Thymus (tissue), 11 donors: Measurements from ENCODE around the gene NSD1. TPM values are rescaled to one million over a fixed set of nuclear protein-coding genes. Genes with fewer than 3 reads are reported as not detected.
"Not testable (repeated sequence)": the region's sequence is repeated elsewhere in the genome, so short reads cannot be mapped to it uniquely, and the experiment has no call there.

ENCODE experiments used
- DNase-seq, 9 donors: peaks; one replicate each; pipeline ENCODE4 v3.0.0-alpha.2; 2013; ENCODE audit warnings: low spot score in 9 of 9, low read depth in 6 of 9, missing footprints in 1 of 9
- H3K27ac ChIP-seq, 2 donors: one replicate each; pipeline ENCODE4 v1.5.1; 2013; ENCODE audit warnings: control low read depth in 1 of 2, low read depth in 1 of 2, low read length in 1 of 2, mild to moderate bottlenecking in 1 of 2, moderate library complexity in 1 of 2
- H3K27me3 ChIP-seq, 2 donors: one replicate each; pipeline ENCODE4 v1.5.1; 2013; ENCODE audit warnings: low read length in 1 of 2; ENCODE audit not compliant: control insufficient read depth in 2 of 2, insufficient read depth in 1 of 2
- H3K36me3 ChIP-seq, 2 donors: one replicate each; pipeline ENCODE4 v1.5.1; 2013; ENCODE audit warnings: low read length in 1 of 2, mild to moderate bottlenecking in 1 of 2, moderate library complexity in 1 of 2; ENCODE audit not compliant: control insufficient read depth in 2 of 2, insufficient read depth in 2 of 2
- H3K4me1 ChIP-seq, 2 donors: one replicate each; pipeline ENCODE4 v1.5.1; 2013; ENCODE audit warnings: low read length in 2 of 2; ENCODE audit not compliant: control insufficient read depth in 2 of 2, insufficient read depth in 2 of 2
- H3K4me3 ChIP-seq, 2 donors: one replicate each; pipeline ENCODE4 v1.5.1; 2013; ENCODE audit warnings: low read length in 2 of 2, control low read depth in 1 of 2, mild to moderate bottlenecking in 1 of 2
- H3K9me3 ChIP-seq, 2 donors: one replicate each; pipeline ENCODE4 v1.5.1; 2013; ENCODE audit warnings: low read length in 1 of 2, mild to moderate bottlenecking in 1 of 2; ENCODE audit not compliant: control insufficient read depth in 2 of 2, insufficient read depth in 1 of 2
- WGBS: extraction: QIAGEN DNeasy Blood & Tissue Kit; methylation state at CpG from one replicate; pipeline ENCODE4 v1.1.7; 2013; 5-methylcytosine and 5-hydroxymethylcytosine counted together
- polyA plus RNA-seq: library from polyadenylated mRNA; stranded (reverse); fragments of 200-250 nt; gene quantifications from one replicate; pipeline ENCODE4 v1.2.3, GENCODE V29; 2013
- total RNA-seq: library from RNA; stranded (reverse); fragments of 120-200 nt; gene quantifications from one replicate; pipeline ENCODE4 v1.2.4, GENCODE V29; 2013
- donor health status: healthy.

NSD1 gene
- total and polyA plus RNA-seq, 2 donors, result 10.9 to 34.1 TPM

DNA sequence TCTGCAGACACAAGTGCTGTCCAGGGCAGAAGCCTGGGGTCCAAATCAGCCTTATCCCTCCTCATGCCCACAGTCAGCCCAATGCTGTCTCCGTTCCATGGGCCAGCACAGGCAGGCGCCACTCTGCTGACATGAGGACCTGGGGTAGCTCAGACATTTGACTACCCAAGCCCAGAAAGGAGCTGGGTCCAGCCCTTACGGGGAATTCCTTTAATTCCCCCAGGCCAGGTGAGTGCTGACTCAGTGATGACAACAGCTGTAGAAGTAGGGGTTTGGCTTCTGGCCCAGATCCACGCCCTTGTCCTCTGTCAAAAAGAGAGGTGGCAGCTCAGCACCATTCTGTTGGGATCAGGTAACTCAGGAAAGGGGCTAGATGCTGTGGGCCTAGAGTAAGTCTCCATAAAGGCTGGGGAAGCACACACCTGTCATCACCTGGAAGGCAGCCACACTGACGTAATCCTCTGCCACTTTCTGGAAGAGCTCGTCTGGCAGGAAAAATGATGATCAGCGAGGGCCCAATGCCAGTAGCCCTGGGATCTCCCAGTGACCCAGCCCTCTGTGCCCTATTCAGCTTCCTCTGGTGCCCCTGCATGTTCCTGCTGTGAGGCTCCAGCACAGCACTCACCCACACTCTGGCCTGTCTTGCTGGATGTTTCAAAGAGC lies 168.1 kb downstream of the NSD1 start:
- Histone ChIP-seq H3K27ac (peak overlapping the region; percentile 50 to 78), H3K27me3 (no peaks in the 10 kb centered on the region), H3K36me3 (peaks cover 16 to 50% of the 10 kb centered on the region in 2 donors), H3K4me3 (no peak overlapping the region), H3K4me1 (peaks cover 29 to 65% of the 10 kb centered on the region in 2 donors), H3K9me3 (no peaks in the 10 kb centered on the region)
- WGBS, result 89% methylated on average over 7 of the region's 7 CpGs
- peak in 1 of 9 donors; percentile 46 for DNase-seq

- H3K27ac ChIP-seq, result peak overlapping the region; percentile 50 to 74
- no peaks in the 10 kb centered on the region for H3K9me3 ChIP-seq
- peaks cover 29 to 61% of the 10 kb centered on the region in 2 donors for H3K4me1 ChIP-seq
- peaks cover 23 to 52% of the 10 kb centered on the region in 2 donors for H3K36me3 ChIP-seq
- no peaks in the 10 kb centered on the region for H3K27me3 ChIP-seq
- peak overlapping the region; percentile 73 to 86 for H3K4me3 ChIP-seq
- DNase-seq, result no peak
- WGBS, result 47% methylated on average over 24 of the region's 24 CpGs
Observed at GRCh38 chr5:177302354-177303110, 169.0 kb downstream of the NSD1 start.

DNA sequence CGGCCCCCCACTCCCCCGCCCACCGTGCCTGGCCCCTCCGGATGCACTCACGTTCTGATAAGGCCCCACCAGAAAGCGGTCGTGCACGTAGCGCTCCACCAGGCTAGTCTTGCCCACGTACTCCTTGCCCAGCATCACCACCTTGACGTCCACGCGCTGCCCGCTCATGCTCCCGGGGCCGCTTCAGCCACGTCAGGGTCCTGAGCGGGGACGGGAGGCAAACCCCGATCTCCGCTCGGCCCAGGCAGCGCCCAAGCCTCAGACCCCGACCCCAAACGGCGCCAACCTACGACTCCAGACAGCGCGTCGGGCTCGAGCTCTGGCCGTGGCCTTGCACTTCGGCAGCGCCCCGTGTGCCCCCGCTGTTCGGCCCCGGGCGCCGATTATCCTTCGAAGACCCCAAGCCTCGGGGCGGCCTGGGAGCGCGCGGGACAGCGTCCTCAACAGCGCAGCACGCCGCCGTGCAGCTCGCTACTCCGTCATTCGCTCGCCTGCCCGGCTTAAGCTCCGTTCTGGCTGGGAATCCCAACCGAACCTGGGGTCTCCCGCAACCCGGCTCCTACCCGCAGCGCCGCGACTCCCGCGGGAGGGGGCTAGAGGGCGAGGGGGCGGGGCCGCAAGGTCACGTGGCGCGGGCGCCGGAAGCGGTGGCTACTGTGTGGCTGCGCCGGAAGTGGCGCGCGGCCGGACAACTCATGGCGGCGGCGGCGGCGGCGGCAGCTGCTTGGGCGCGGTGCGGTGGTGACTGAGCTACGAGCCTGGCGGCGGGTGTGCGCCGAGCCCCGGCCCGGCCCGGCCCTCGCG lies 169.8 kb downstream of the NSD1 start, which contains the start of the genes PRELID1 and RAB24:
Gene PRELID1 (plus strand): TSS at position 679 of the 804 bp plus-strand sequence. CDS start 187 bp downstream, outside the sequence.
Gene RAB24 (minus strand): TSS at position 599 of the 804 bp plus-strand sequence. CDS start 431 bp downstream, at position 168.
- Histone ChIP-seq H3K27ac (peak within 1 kb of the TSS; percentile 55 to 57), H3K4me1 (peaks cover 29 to 61% of the 10 kb centered on the region in 2 donors), H3K36me3 (peaks cover 24 to 52% of the 10 kb centered on the region in 2 donors), H3K9me3 (no peaks in the 10 kb centered on the region), H3K4me3 (peak within 1 kb of the TSS; percentile 73 to 86), H3K27me3 (no peaks in the 10 kb centered on the region)
- under 1% methylated on average over 100 of the region's 100 CpGs for WGBS
- DNase-seq, result peak in 6 of 9 donors; percentile 66 to 90 (median 78)

DNA sequence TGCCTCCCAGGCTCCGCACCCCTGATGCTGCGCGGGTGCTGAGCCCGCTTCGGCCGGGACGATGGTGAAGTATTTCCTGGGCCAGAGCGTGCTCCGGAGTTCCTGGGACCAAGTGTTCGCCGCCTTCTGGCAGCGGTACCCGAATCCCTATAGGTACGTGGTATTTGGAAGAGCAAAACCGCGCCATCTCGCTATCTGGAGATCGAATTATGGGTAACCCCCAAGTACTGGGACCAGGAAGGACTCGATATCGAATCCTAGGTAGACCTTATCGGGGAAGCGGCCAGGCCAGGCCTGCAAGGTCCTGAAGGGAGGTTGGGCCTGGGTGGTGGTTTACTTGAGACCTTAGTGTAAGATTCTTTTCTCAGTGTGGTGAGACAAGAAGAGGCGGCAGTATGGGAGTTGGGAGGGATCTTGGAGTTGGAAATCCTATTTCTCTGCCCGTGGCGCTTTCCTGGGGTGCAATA lies 170.4 kb downstream of the NSD1 start:
- Histone ChIP-seq H3K27ac (peak overlapping the region; percentile 50 to 55), H3K36me3 (peaks cover 24 to 53% of the 10 kb centered on the region in 2 donors), H3K4me3 (peak overlapping the region; percentile 71 to 73), H3K27me3 (no peaks in the 10 kb centered on the region), H3K4me1 (peaks cover 29 to 59% of the 10 kb centered on the region in 2 donors), H3K9me3 (no peaks in the 10 kb centered on the region)
- 3% methylated on average over 25 of the region's 25 CpGs for whole genome bisulfite sequencing
- DNase-seq, result no peak

GRCh38 chr5:177304392-177305119 lies 171.0 kb downstream of the NSD1 start:
- H3K27ac ChIP-seq, result peak overlapping the region in 1 of 2 donors; percentile 50
- no peak for DNase-seq
- peaks cover 28 to 58% of the 10 kb centered on the region in 2 donors for H3K36me3 ChIP-seq
- peak overlapping the region; percentile 71 to 73 for H3K4me3 ChIP-seq
- no peaks in the 10 kb centered on the region for H3K9me3 ChIP-seq
- H3K27me3 ChIP-seq, result no peaks in the 10 kb centered on the region
- WGBS, result 72% methylated on average over 19 of the region's 19 CpGs
- H3K4me1 ChIP-seq, result peaks cover 25 to 59% of the 10 kb centered on the region in 2 donors

GRCh38 chr5:177306103-177306640 lies 172.6 kb downstream of the NSD1 start:
- not testable (repeated sequence) for H3K27ac ChIP-seq, H3K4me3 ChIP-seq
- peaks cover 28 to 63% of the 10 kb centered on the region in 2 donors for H3K36me3 ChIP-seq

GRCh38 chr5:177306674-177307543 lies 173.3 kb downstream of the NSD1 start:
- H3K36me3 ChIP-seq, result peaks cover 28 to 56% of the 10 kb centered on the region in 2 donors
- no peak for DNase-seq
- 93% methylated on average over 15 of the region's 15 CpGs for WGBS
- peaks cover 35 to 59% of the 10 kb centered on the region in 2 donors for H3K4me1 ChIP-seq
- no peak overlapping the region for H3K27ac ChIP-seq
- no peak overlapping the region for H3K4me3 ChIP-seq
- H3K9me3 ChIP-seq, result no peaks in the 10 kb centered on the region
- no peaks in the 10 kb centered on the region for H3K27me3 ChIP-seq

More at GRCh38 chr5:177306103-177306640, 172.6 kb downstream of the NSD1 start:
- WGBS, result 96% methylated on average over 11 of the region's 11 CpGs
- H3K9me3 ChIP-seq, H3K27me3 ChIP-seq, DNase-seq: not testable (repeated sequence)
- peaks cover 30 to 59% of the 10 kb centered on the region in 2 donors for H3K4me1 ChIP-seq
